SKM-1 treated with dmso at 0.1 percent for 144 hours (cell line): Measurements from ENCODE around the gene DMRTC1.
"Not testable (repeated sequence)": the region's sequence is repeated elsewhere in the genome, so short reads cannot be mapped to it uniquely, and the experiment has no call there.

Source experiments
- DNase-seq: peaks from one replicate; lab custom pipeline; 2025; ENCODE audit not compliant: unreplicated experiment; lab: John Stamatoyannopoulos, UW

Gene DMRTC1

GRCh38 chrX:72943819-72944169 lies at the start of gene DMRTC1:
Gene DMRTC1, minus strand, starts transcription at chrX:72943837. Its CDS starts 68,143 bp downstream, at chrX:72875694.
- not testable (repeated sequence) for DNase-seq

- not testable (repeated sequence) for DNase-seq
These were observed 37.3 kb upstream of the DMRTC1 start for GRCh38 chrX:72980894-72981469.

GRCh38 chrX:72974885-72975284 lies 31.2 kb upstream of the DMRTC1 start:
- not testable (repeated sequence) for DNase-seq

- not testable (repeated sequence) for DNase-seq
These were observed 28.2 kb upstream of the DMRTC1 start for GRCh38 chrX:72971859-72972258.

GRCh38 chrX:72959971-72960370 lies 16.3 kb upstream of the DMRTC1 start:
- not testable (repeated sequence) for DNase-seq

- not testable (repeated sequence) for DNase-seq
These were observed 410 bp downstream of the DMRTC1 start for GRCh38 chrX:72943035-72943818.

- not testable (repeated sequence) for DNase-seq
These were observed 1.4 kb downstream of the DMRTC1 start for GRCh38 chrX:72942272-72942671.

GRCh38 chrX:72937906-72938305 lies 5.7 kb downstream of the DMRTC1 start, which contains the start of gene FAM236A:
Gene FAM236A, plus strand, starts transcription at chrX:72938206. Its CDS starts 57 bp downstream, at chrX:72938263.
- not testable (repeated sequence) for DNase-seq

- DNase-seq, result not testable (repeated sequence)
These were observed 6.7 kb downstream of the DMRTC1 start for GRCh38 chrX:72936882-72937455.

GRCh38 chrX:72936455-72936854 lies 7.2 kb downstream of the DMRTC1 start:
- not testable (repeated sequence) for DNase-seq

- not testable (repeated sequence) for DNase-seq
These were observed 11.4 kb downstream of the DMRTC1 start for GRCh38 chrX:72932283-72932682.

GRCh38 chrX:72916096-72916495 lies 27.5 kb downstream of the DMRTC1 start:
- not testable (repeated sequence) for DNase-seq

GRCh38 chrX:72912315-72912714 lies 31.3 kb downstream of the DMRTC1 start, which contains the start of gene FAM236C:
Gene FAM236C, plus strand, starts transcription at chrX:72912615. Its CDS starts 100 bp downstream, at chrX:72912715.
- not testable (repeated sequence) for DNase-seq

GRCh38 chrX:72889740-72890139 lies 53.9 kb downstream of the DMRTC1 start:
- not testable (repeated sequence) for DNase-seq

GRCh38 chrX:72882898-72883297 lies 60.7 kb downstream of the DMRTC1 start:
- not testable (repeated sequence) for DNase-seq

- DNase-seq, result not testable (repeated sequence)
These were observed 106.1 kb downstream of the DMRTC1 start for GRCh38 chrX:72837532-72837931.

- not testable (repeated sequence) for DNase-seq
These were observed 112.9 kb downstream of the DMRTC1 start for GRCh38 chrX:72830701-72831100.
